H1 (cell line): ENCODE measurements around the gene RPP25L. TPM values are rescaled to one million over a fixed set of nuclear protein-coding genes. Genes with fewer than 3 reads are reported as not detected.

Source experiments
- GTF2F1 ChIP-seq: IDR thresholded peaks from 2 replicates; pipeline ENCODE4 v1.6.1; 2012; ENCODE audit warnings: low read depth, low read length, improper control_type of control experiment, borderline replicate concordance
- POLR2AphosphoS5 ChIP-seq: IDR thresholded peaks from 2 replicates; pipeline ENCODE4 v1.6.1; 2011; ENCODE audit warnings: low read depth, low read length
- RNF2 ChIP-seq: fragments of 200-900, 300-1000 bp; sonication (generic); IDR thresholded peaks from 2 replicates; pipeline ENCODE4 v1.7.1; 2016; ENCODE audit warnings: borderline replicate concordance, low read depth, mild to moderate bottlenecking, antibody characterized with exemption, low read length; ENCODE audit not compliant: poor library complexity, severe bottlenecking; ENCODE audit errors: missing control alignments
- ZNF274 ChIP-seq: IDR thresholded peaks from 2 replicates; pipeline ENCODE4 v1.7.0; 2012; ENCODE audit warnings: low read length, borderline replicate concordance; ENCODE audit errors: extremely low read depth
- polyA plus RNA-seq, 7 experiments: library from polyadenylated mRNA; depleted of rRNA in 3 of 7; stranded (reverse) in 5 of 7; unstranded in 2 of 7; fragments of >200 nt in 5 of 7; fragments of 200-250 nt in 2 of 7; gene quantifications; 1 replicate in 5 of 7; 2 replicates in 1 of 7; 4 replicates in 1 of 7; pipeline versions ENCODE4 v1.2.1 to v1.2.3, GENCODE V29; 2011 to 2013; ENCODE audit warnings: missing spikeins in 2 of 7, mixed read lengths in 2 of 7
- total RNA-seq: library from RNA; stranded (reverse); fragmentation: NEBNext Ultra II Directional; extraction: Animal tissue kit (Norgen Biotek cat#: 25700); gene quantifications from 2 replicates; pipeline ENCODE4 v1.2.1, GENCODE V29; 2021
- TF ChIP-seq, protein P1 (sequence below): fragments of 300-600 bp; sonication (generic); IDR thresholded peaks from 2 replicates; pipeline ENCODE4 v1.7.1; 2012; ENCODE audit warnings: low read length, moderate library complexity, mild to moderate bottlenecking, inconsistent platforms; ENCODE audit not compliant: insufficient replicate concordance
- TF ChIP-seq, protein P2 (sequence below): IDR thresholded peaks from 2 replicates; pipeline ENCODE4 v1.6.1; 2011; ENCODE audit warnings: low read depth, mild to moderate bottlenecking, low read length; ENCODE audit not compliant: insufficient read depth

RPP25L gene
- total and polyA plus RNA-seq, 2 of the 8 experiments (the other 6 are each of a cell fraction or from before 2014, with no cell fraction given) = 21.6 to 75.0 TPM

DNA sequence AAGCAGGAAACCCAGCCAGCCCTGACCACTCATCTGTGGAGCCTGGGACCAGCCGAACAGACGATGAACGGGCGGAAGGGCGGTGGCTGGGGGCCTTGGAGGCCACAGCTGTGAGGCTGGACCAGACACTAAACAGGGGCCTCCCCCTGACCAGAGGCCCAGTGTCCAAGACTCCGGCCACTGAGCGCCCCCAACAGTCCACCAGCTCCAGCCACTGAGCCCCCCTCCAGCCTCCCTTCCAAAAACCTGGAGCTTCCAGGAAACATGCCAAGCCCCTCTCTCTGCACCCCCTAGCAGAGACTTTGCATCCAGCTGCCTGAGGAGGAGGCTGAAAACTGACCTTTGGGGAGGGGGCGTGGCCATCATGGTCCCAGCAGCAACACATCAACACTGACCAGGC, 45.6 kb downstream of the RPP25L start (continued):
- TF ChIP-seq, protein P1, sequence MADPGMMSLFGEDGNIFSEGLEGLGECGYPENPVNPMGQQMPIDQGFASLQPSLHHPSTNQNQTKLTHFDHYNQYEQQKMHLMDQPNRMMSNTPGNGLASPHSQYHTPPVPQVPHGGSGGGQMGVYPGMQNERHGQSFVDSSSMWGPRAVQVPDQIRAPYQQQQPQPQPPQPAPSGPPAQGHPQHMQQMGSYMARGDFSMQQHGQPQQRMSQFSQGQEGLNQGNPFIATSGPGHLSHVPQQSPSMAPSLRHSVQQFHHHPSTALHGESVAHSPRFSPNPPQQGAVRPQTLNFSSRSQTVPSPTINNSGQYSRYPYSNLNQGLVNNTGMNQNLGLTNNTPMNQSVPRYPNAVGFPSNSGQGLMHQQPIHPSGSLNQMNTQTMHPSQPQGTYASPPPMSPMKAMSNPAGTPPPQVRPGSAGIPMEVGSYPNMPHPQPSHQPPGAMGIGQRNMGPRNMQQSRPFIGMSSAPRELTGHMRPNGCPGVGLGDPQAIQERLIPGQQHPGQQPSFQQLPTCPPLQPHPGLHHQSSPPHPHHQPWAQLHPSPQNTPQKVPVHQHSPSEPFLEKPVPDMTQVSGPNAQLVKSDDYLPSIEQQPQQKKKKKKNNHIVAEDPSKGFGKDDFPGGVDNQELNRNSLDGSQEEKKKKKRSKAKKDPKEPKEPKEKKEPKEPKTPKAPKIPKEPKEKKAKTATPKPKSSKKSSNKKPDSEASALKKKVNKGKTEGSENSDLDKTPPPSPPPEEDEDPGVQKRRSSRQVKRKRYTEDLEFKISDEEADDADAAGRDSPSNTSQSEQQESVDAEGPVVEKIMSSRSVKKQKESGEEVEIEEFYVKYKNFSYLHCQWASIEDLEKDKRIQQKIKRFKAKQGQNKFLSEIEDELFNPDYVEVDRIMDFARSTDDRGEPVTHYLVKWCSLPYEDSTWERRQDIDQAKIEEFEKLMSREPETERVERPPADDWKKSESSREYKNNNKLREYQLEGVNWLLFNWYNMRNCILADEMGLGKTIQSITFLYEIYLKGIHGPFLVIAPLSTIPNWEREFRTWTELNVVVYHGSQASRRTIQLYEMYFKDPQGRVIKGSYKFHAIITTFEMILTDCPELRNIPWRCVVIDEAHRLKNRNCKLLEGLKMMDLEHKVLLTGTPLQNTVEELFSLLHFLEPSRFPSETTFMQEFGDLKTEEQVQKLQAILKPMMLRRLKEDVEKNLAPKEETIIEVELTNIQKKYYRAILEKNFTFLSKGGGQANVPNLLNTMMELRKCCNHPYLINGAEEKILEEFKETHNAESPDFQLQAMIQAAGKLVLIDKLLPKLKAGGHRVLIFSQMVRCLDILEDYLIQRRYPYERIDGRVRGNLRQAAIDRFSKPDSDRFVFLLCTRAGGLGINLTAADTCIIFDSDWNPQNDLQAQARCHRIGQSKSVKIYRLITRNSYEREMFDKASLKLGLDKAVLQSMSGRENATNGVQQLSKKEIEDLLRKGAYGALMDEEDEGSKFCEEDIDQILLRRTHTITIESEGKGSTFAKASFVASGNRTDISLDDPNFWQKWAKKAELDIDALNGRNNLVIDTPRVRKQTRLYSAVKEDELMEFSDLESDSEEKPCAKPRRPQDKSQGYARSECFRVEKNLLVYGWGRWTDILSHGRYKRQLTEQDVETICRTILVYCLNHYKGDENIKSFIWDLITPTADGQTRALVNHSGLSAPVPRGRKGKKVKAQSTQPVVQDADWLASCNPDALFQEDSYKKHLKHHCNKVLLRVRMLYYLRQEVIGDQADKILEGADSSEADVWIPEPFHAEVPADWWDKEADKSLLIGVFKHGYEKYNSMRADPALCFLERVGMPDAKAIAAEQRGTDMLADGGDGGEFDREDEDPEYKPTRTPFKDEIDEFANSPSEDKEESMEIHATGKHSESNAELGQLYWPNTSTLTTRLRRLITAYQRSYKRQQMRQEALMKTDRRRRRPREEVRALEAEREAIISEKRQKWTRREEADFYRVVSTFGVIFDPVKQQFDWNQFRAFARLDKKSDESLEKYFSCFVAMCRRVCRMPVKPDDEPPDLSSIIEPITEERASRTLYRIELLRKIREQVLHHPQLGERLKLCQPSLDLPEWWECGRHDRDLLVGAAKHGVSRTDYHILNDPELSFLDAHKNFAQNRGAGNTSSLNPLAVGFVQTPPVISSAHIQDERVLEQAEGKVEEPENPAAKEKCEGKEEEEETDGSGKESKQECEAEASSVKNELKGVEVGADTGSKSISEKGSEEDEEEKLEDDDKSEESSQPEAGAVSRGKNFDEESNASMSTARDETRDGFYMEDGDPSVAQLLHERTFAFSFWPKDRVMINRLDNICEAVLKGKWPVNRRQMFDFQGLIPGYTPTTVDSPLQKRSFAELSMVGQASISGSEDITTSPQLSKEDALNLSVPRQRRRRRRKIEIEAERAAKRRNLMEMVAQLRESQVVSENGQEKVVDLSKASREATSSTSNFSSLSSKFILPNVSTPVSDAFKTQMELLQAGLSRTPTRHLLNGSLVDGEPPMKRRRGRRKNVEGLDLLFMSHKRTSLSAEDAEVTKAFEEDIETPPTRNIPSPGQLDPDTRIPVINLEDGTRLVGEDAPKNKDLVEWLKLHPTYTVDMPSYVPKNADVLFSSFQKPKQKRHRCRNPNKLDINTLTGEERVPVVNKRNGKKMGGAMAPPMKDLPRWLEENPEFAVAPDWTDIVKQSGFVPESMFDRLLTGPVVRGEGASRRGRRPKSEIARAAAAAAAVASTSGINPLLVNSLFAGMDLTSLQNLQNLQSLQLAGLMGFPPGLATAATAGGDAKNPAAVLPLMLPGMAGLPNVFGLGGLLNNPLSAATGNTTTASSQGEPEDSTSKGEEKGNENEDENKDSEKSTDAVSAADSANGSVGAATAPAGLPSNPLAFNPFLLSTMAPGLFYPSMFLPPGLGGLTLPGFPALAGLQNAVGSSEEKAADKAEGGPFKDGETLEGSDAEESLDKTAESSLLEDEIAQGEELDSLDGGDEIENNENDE = no peak
- TF ChIP-seq RNF2 (no peak), GTF2F1 (no peak), POLR2AphosphoS5 (no peak), ZNF274 (no peak)
- TF ChIP-seq, protein P2, sequence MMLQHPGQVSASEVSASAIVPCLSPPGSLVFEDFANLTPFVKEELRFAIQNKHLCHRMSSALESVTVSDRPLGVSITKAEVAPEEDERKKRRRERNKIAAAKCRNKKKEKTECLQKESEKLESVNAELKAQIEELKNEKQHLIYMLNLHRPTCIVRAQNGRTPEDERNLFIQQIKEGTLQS = no peak
